HL-60 (cell line): ENCODE measurements around the gene ASF1B.

Experiments used
- GABPA ChIP-seq: IDR thresholded peaks from 2 replicates; pipeline ENCODE4 v1.6.1; 2012; ENCODE audit warnings: low read depth
- TF ChIP-seq, protein P1 (sequence below): IDR thresholded peaks from one replicate; pipeline ENCODE4 v1.5.1; 2011; ENCODE audit warnings: low read length, control low read depth, inconsistent platforms; ENCODE audit not compliant: insufficient read depth
- TF ChIP-seq, protein P2 (sequence below): IDR thresholded peaks from 2 replicates; pipeline ENCODE4 v1.6.1; 2012; ENCODE audit warnings: low read depth; ENCODE audit not compliant: insufficient replicate concordance

DNA sequence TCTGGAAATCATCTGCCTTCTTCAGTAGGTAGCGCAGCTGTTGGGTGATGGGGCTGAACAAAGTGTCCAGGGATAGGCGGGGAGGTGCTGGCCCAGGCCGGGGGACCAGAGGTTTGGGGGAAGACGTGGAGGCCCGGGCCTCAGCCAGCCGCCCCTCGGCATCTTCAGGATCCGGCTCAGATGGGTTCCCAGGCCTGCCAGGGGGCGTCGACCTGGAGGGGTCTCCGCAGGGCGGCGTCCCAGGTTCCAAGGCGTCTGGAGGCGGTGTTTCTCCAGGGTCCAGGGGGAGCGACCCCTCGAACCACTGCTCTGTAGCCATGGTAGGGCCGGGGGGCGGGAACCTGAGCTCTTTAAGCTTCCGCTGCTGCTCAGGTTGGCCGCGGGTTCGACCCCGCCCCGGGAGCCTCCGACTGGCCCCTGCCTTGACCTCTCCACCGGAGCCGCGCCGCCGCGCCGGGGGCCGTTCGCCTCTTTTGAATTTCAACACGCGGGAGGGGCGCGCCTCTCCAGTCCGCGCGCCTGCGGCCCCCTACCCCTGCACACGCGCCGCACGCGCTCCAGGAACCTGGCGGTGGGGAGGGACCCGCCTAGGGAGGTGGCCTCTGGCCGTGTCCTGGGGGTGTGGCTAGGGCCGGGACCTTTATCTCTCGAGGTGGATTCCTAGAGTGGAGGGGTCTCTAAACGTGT, 50.9 kb downstream of the ASF1B start, which contains the start of gene C19orf67:
- TF ChIP-seq, protein P1, sequence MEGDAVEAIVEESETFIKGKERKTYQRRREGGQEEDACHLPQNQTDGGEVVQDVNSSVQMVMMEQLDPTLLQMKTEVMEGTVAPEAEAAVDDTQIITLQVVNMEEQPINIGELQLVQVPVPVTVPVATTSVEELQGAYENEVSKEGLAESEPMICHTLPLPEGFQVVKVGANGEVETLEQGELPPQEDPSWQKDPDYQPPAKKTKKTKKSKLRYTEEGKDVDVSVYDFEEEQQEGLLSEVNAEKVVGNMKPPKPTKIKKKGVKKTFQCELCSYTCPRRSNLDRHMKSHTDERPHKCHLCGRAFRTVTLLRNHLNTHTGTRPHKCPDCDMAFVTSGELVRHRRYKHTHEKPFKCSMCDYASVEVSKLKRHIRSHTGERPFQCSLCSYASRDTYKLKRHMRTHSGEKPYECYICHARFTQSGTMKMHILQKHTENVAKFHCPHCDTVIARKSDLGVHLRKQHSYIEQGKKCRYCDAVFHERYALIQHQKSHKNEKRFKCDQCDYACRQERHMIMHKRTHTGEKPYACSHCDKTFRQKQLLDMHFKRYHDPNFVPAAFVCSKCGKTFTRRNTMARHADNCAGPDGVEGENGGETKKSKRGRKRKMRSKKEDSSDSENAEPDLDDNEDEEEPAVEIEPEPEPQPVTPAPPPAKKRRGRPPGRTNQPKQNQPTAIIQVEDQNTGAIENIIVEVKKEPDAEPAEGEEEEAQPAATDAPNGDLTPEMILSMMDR, result no peak
- TF ChIP-seq, protein P2, sequence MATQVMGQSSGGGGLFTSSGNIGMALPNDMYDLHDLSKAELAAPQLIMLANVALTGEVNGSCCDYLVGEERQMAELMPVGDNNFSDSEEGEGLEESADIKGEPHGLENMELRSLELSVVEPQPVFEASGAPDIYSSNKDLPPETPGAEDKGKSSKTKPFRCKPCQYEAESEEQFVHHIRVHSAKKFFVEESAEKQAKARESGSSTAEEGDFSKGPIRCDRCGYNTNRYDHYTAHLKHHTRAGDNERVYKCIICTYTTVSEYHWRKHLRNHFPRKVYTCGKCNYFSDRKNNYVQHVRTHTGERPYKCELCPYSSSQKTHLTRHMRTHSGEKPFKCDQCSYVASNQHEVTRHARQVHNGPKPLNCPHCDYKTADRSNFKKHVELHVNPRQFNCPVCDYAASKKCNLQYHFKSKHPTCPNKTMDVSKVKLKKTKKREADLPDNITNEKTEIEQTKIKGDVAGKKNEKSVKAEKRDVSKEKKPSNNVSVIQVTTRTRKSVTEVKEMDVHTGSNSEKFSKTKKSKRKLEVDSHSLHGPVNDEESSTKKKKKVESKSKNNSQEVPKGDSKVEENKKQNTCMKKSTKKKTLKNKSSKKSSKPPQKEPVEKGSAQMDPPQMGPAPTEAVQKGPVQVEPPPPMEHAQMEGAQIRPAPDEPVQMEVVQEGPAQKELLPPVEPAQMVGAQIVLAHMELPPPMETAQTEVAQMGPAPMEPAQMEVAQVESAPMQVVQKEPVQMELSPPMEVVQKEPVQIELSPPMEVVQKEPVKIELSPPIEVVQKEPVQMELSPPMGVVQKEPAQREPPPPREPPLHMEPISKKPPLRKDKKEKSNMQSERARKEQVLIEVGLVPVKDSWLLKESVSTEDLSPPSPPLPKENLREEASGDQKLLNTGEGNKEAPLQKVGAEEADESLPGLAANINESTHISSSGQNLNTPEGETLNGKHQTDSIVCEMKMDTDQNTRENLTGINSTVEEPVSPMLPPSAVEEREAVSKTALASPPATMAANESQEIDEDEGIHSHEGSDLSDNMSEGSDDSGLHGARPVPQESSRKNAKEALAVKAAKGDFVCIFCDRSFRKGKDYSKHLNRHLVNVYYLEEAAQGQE, result no peak
- TF ChIP-seq GABPA, result no peak
